Inflammatory macrophage (primary cell): ENCODE data around the gene ZBTB42.

Source experiments
- DNase-seq, 2 donors: peaks; one replicate each; pipeline ENCODE4 v3.0.0-alpha.2; 2020 to 2022

Gene ZBTB42

GRCh38 chr14:104795781-104796686 lies 4.9 kb upstream of the ZBTB42 start:
- DNase-seq: peak in 1 of 2 donors; percentile 14

GRCh38 chr14:104796687-104797081 lies 4.2 kb upstream of the ZBTB42 start:
- no peak for DNase-seq

- peak; percentile 30 to 66 for DNase-seq
Observed at GRCh38 chr14:104797115-104798044, 3.5 kb upstream of the ZBTB42 start.

GRCh38 chr14:104798300-104799243 lies 2.3 kb upstream of the ZBTB42 start:
- no peak for DNase-seq

GRCh38 chr14:104799244-104800014 lies 1.5 kb upstream of the ZBTB42 start:
- DNase-seq: no peak

- DNase-seq: peak; percentile 64 to 79
Observed at GRCh38 chr14:104800015-104800770, 708 bp upstream of the ZBTB42 start.

- no peak for DNase-seq
Observed at GRCh38 chr14:104801520-104802393, 856 bp downstream of the ZBTB42 start.

- no peak for DNase-seq
Observed at GRCh38 chr14:104802394-104803184, 1.7 kb downstream of the ZBTB42 start.

GRCh38 chr14:104803280-104803911 lies 2.5 kb downstream of the ZBTB42 start:
- DNase-seq: no peak

- no peak for DNase-seq
Observed at GRCh38 chr14:104803912-104804410, 3.1 kb downstream of the ZBTB42 start.

- no peak for DNase-seq
Observed at GRCh38 chr14:104804481-104805325, 3.8 kb downstream of the ZBTB42 start.

GRCh38 chr14:104805326-104805678 lies 4.4 kb downstream of the ZBTB42 start:
- DNase-seq: peak; percentile 33

- no peak for DNase-seq
Observed at GRCh38 chr14:104805941-104806624, 5.2 kb downstream of the ZBTB42 start.

- peak; percentile 20 to 37 for DNase-seq
Observed at GRCh38 chr14:104806625-104807465, 5.9 kb downstream of the ZBTB42 start.

- DNase-seq: no peak
Observed at GRCh38 chr14:104808456-104808855, 7.6 kb downstream of the ZBTB42 start.
